ENCODE data around the gene KLK4. TPM values are rescaled to one million over a fixed set of nuclear protein-coding genes. Genes with fewer than 3 reads are reported as not detected.

The KLK4 gene
- total and polyA plus RNA-seq, 4 donors = not detected

GRCh38 chr19:50889638-50890037 is 21.6 kb downstream of the KLK4 start:
- DNase-seq (ENCODE audit: low spot score) = no peak
- H3K4me3 ChIP-seq (ENCODE audit: low read depth in 1 of 3, low read length in 3 of 3) = no peak overlapping the region
- 34% methylated on average over 3 of the region's 3 CpGs for WGBS
- H3K9me3 ChIP-seq (ENCODE audit: control insufficient read depth in 4 of 4, low read length in 3 of 4) = no peaks in the 10 kb centered on the region
- TF ChIP-seq TAF1 (conservative IDR thresholded peaks at IDR 0.05) (no peak), NR2F2 (IDR thresholded peaks at IDR 0.05) (no peak), FOXA1 (IDR thresholded peaks at IDR 0.05) (no peak), YY1 (IDR thresholded peaks at IDR 0.05) (no peak), HNF4G (IDR thresholded peaks at IDR 0.05) (no peak), RAD21 (IDR thresholded peaks at IDR 0.05) (no peak), CTCF (IDR thresholded peaks at IDR 0.05; ENCODE audit: low read depth, low read length, missing input control) (no peak)
- no peaks in the 10 kb centered on the region for H3K36me3 ChIP-seq (ENCODE audit: control insufficient read depth in 4 of 4, insufficient read depth in 3 of 4, low read depth in 1 of 4, low read length in 3 of 4)
- no peak overlapping the region for H3K9ac ChIP-seq (ENCODE audit: low read depth in 1 of 2, low read length in 2 of 2)
- H3K27ac ChIP-seq (ENCODE audit: low read depth in 1 of 2, low read length in 2 of 2) = no peak overlapping the region
- no peaks in the 10 kb centered on the region for H3K4me1 ChIP-seq (ENCODE audit: control insufficient read depth in 4 of 4, insufficient read depth in 4 of 4, low read length in 3 of 4)
- peaks cover 0 to 2% (median 0%) of the 10 kb centered on the region in 4 donors for H3K27me3 ChIP-seq (ENCODE audit: control insufficient read depth in 4 of 4, insufficient read depth in 4 of 4, low read length in 3 of 4)

DNA sequence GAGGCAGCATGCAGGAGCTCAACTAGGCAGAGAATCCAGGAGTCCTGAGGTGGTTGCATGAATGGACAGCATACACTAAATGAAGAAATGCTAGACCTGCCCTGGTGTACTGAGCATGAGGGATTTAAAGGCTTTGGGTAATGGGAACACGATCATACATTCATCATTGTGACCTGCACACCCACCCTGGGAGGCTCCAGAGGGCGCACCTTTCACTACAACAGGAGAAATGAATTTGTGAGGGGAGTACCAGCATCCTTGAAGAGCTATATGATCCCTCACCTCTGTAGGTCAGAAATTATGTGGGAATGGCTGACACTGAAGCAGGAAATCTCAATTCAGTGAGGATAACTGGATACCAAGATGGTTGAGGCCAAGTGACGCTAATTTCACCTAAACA is 29.0 kb downstream of the KLK4 start:
- no peak overlapping the region for H3K9ac ChIP-seq (ENCODE audit: low read depth in 1 of 2, low read length in 2 of 2)
- H3K9me3 ChIP-seq (ENCODE audit: control insufficient read depth in 4 of 4, low read length in 3 of 4) = no peaks in the 10 kb centered on the region
- H3K27ac ChIP-seq (ENCODE audit: low read depth in 1 of 2, low read length in 2 of 2) = no peak overlapping the region
- H3K4me3 ChIP-seq (ENCODE audit: low read depth in 1 of 3, low read length in 3 of 3) = no peak overlapping the region
- 50% methylated on average over 3 of the region's 3 CpGs for WGBS
- H3K4me1 ChIP-seq (ENCODE audit: control insufficient read depth in 4 of 4, insufficient read depth in 4 of 4, low read length in 3 of 4) = no peaks in the 10 kb centered on the region
- no peaks in the 10 kb centered on the region for H3K36me3 ChIP-seq (ENCODE audit: control insufficient read depth in 4 of 4, insufficient read depth in 3 of 4, low read depth in 1 of 4, low read length in 3 of 4)
- H3K27me3 ChIP-seq (ENCODE audit: control insufficient read depth in 4 of 4, insufficient read depth in 4 of 4, low read length in 3 of 4) = peaks cover 0 to 8% (median 4%) of the 10 kb centered on the region in 4 donors
- DNase-seq (ENCODE audit: low spot score) = no peak
- TF ChIP-seq, protein P1, sequence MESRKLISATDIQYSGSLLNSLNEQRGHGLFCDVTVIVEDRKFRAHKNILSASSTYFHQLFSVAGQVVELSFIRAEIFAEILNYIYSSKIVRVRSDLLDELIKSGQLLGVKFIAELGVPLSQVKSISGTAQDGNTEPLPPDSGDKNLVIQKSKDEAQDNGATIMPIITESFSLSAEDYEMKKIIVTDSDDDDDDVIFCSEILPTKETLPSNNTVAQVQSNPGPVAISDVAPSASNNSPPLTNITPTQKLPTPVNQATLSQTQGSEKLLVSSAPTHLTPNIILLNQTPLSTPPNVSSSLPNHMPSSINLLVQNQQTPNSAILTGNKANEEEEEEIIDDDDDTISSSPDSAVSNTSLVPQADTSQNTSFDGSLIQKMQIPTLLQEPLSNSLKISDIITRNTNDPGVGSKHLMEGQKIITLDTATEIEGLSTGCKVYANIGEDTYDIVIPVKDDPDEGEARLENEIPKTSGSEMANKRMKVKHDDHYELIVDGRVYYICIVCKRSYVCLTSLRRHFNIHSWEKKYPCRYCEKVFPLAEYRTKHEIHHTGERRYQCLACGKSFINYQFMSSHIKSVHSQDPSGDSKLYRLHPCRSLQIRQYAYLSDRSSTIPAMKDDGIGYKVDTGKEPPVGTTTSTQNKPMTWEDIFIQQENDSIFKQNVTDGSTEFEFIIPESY (IDR thresholded peaks at IDR 0.05) = no peak
- TF ChIP-seq MAX (IDR thresholded peaks at IDR 0.05) (no peak), SP1 (IDR thresholded peaks at IDR 0.05) (no peak)

- Histone ChIP-seq H3K9ac (ENCODE audit: low read depth in 1 of 2, low read length in 2 of 2) (no peak overlapping the region), H3K27ac (ENCODE audit: low read depth in 1 of 2, low read length in 2 of 2) (no peak overlapping the region), H3K4me1 (ENCODE audit: control insufficient read depth in 4 of 4, insufficient read depth in 4 of 4, low read length in 3 of 4) (no peaks in the 10 kb centered on the region), H3K4me3 (ENCODE audit: low read depth in 1 of 3, low read length in 3 of 3) (no peak overlapping the region), H3K9me3 (ENCODE audit: control insufficient read depth in 4 of 4, low read length in 3 of 4) (no peaks in the 10 kb centered on the region), H3K36me3 (ENCODE audit: control insufficient read depth in 4 of 4, insufficient read depth in 3 of 4, low read depth in 1 of 4, low read length in 3 of 4) (no peaks in the 10 kb centered on the region), H3K27me3 (ENCODE audit: control insufficient read depth in 4 of 4, insufficient read depth in 4 of 4, low read length in 3 of 4) (peaks cover 0 to 8% (median 4%) of the 10 kb centered on the region in 4 donors)
- DNase-seq (ENCODE audit: low spot score) = no peak
- TF ChIP-seq, protein P1 (IDR thresholded peaks at IDR 0.05) = no peak
- TF ChIP-seq GABPA (IDR thresholded peaks at IDR 0.05 in 1 of 2, conservative IDR thresholded peaks at IDR 0.05 in 1 of 2) (no peak), HNF4G (IDR thresholded peaks at IDR 0.05) (no peak), FOXA2 (IDR thresholded peaks at IDR 0.05) (no peak), YY1 (IDR thresholded peaks at IDR 0.05) (no peak), MAX (IDR thresholded peaks at IDR 0.05) (no peak), RXRA (IDR thresholded peaks at IDR 0.05) (no peak), EGR1 (IDR thresholded peaks at IDR 0.05; ENCODE audit: low read depth in 2 of 2) (no peak), SP1 (IDR thresholded peaks at IDR 0.05) (no peak), JUND (IDR thresholded peaks at IDR 0.05) (no peak), NR2F2 (IDR thresholded peaks at IDR 0.05) (no peak), FOXA1 (IDR thresholded peaks at IDR 0.05) (no peak)
- TF ChIP-seq, protein P2, sequence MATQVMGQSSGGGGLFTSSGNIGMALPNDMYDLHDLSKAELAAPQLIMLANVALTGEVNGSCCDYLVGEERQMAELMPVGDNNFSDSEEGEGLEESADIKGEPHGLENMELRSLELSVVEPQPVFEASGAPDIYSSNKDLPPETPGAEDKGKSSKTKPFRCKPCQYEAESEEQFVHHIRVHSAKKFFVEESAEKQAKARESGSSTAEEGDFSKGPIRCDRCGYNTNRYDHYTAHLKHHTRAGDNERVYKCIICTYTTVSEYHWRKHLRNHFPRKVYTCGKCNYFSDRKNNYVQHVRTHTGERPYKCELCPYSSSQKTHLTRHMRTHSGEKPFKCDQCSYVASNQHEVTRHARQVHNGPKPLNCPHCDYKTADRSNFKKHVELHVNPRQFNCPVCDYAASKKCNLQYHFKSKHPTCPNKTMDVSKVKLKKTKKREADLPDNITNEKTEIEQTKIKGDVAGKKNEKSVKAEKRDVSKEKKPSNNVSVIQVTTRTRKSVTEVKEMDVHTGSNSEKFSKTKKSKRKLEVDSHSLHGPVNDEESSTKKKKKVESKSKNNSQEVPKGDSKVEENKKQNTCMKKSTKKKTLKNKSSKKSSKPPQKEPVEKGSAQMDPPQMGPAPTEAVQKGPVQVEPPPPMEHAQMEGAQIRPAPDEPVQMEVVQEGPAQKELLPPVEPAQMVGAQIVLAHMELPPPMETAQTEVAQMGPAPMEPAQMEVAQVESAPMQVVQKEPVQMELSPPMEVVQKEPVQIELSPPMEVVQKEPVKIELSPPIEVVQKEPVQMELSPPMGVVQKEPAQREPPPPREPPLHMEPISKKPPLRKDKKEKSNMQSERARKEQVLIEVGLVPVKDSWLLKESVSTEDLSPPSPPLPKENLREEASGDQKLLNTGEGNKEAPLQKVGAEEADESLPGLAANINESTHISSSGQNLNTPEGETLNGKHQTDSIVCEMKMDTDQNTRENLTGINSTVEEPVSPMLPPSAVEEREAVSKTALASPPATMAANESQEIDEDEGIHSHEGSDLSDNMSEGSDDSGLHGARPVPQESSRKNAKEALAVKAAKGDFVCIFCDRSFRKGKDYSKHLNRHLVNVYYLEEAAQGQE (IDR thresholded peaks at IDR 0.05) = no peak
- TF ChIP-seq, protein P3, sequence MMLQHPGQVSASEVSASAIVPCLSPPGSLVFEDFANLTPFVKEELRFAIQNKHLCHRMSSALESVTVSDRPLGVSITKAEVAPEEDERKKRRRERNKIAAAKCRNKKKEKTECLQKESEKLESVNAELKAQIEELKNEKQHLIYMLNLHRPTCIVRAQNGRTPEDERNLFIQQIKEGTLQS (IDR thresholded peaks at IDR 0.05) = no peak
- WGBS = 65% methylated on average over 5 of the region's 5 CpGs
Observed at GRCh38 chr19:50880241-50880640, 31.0 kb downstream of the KLK4 start.
